MM.1S (cell line): ENCODE measurements around the gene TUBGCP2.

Experiments used
- DNase-seq: peaks from one replicate; pipeline ENCODE4 v3.0.0-alpha.2; 2015
- H2AFZ ChIP-seq: fragments of 300-600 bp; sonication (generic); 2 replicates; pipeline ENCODE4 v1.6.0; 2016; ENCODE audit warnings: antibody characterized with exemption, low read length
- H3F3A ChIP-seq: fragments of 300-600 bp; sonication (generic); 2 replicates; pipeline ENCODE4 v1.6.1; 2016; ENCODE audit warnings: mild to moderate bottlenecking, antibody characterized with exemption, low read length, moderate library complexity, mixed read lengths; ENCODE audit not compliant: insufficient read depth
- H3K27ac ChIP-seq: fragments of 300-600 bp; sonication (generic); 2 replicates; pipeline ENCODE4 v1.5.1; 2016; ENCODE audit warnings: mild to moderate bottlenecking, low read length
- H3K27me3 ChIP-seq: fragments of 300-600 bp; sonication (generic); replicated peaks from 2 replicates; pipeline ENCODE4 v1.6.0; 2016; ENCODE audit warnings: low read length; ENCODE audit not compliant: insufficient read depth
- H3K36me3 ChIP-seq: fragments of 300-600 bp; sonication (generic); replicated peaks from 2 replicates; pipeline ENCODE4 v1.6.1; 2016; ENCODE audit warnings: mild to moderate bottlenecking, low read length, mixed read lengths; ENCODE audit not compliant: insufficient read depth
- H3K4me1 ChIP-seq: fragments of 300-600 bp; sonication (generic); 2 replicates; pipeline ENCODE4 v1.6.1; 2016; ENCODE audit warnings: low read length, mixed read lengths
- H3K4me2 ChIP-seq: fragments of 300-600 bp; sonication (generic); 2 replicates; pipeline ENCODE4 v1.6.0; 2016; ENCODE audit warnings: low read depth, low read length
- H3K4me3 ChIP-seq: fragments of 300-600 bp; sonication (generic); 2 replicates; pipeline ENCODE4 v1.5.1; 2016; ENCODE audit warnings: low read length, mixed read lengths
- H3K79me2 ChIP-seq: fragments of 300-600 bp; sonication (generic); 2 replicates; pipeline ENCODE4 v1.6.1; 2016; ENCODE audit warnings: mixed run types, low read length, mixed read lengths
- H3K9ac ChIP-seq: fragments of 300-600 bp; sonication (generic); 2 replicates; pipeline ENCODE4 v1.6.1; 2016; ENCODE audit warnings: low read length, mixed read lengths
- H3K9me2 ChIP-seq: fragments of 300-600 bp; sonication (generic); replicated peaks from 2 replicates; pipeline ENCODE4 v1.6.1; 2016; ENCODE audit warnings: mild to moderate bottlenecking, low read length, mixed read lengths; ENCODE audit not compliant: insufficient read depth
- H3K9me3 ChIP-seq: fragments of 300-600 bp; sonication (generic); replicated peaks from 2 replicates; pipeline ENCODE4 v1.6.1; 2016; ENCODE audit warnings: mild to moderate bottlenecking, low read length, mixed read lengths; ENCODE audit not compliant: insufficient read depth
- H4K20me1 ChIP-seq: fragments of 300-600 bp; sonication (generic); 2 replicates; pipeline ENCODE4 v1.6.1; 2016; ENCODE audit warnings: mild to moderate bottlenecking, low read length, moderate library complexity, mixed read lengths; ENCODE audit not compliant: insufficient read depth
- EZH2 ChIP-seq: fragments of 300-600 bp; sonication (generic); optimal IDR thresholded peaks from 2 replicates; pipeline ENCODE3; 2017; ENCODE audit warnings: low read depth, mild to moderate bottlenecking, antibody characterized with exemption, low read length, mixed read lengths
- EZH2phosphoT487 ChIP-seq: fragments of 300-600 bp; sonication (generic); IDR thresholded peaks from 2 replicates; pipeline ENCODE4 v1.6.1; 2018; ENCODE audit warnings: antibody characterized with exemption, low read length
- TF ChIP-seq, protein P1 (sequence below): fragments of 300-600 bp; sonication (generic); IDR thresholded peaks from 2 replicates; pipeline ENCODE4 v1.5.1; 2016; ENCODE audit warnings: antibody characterized with exemption, low read length, mixed read lengths

TUBGCP2 gene

DNA sequence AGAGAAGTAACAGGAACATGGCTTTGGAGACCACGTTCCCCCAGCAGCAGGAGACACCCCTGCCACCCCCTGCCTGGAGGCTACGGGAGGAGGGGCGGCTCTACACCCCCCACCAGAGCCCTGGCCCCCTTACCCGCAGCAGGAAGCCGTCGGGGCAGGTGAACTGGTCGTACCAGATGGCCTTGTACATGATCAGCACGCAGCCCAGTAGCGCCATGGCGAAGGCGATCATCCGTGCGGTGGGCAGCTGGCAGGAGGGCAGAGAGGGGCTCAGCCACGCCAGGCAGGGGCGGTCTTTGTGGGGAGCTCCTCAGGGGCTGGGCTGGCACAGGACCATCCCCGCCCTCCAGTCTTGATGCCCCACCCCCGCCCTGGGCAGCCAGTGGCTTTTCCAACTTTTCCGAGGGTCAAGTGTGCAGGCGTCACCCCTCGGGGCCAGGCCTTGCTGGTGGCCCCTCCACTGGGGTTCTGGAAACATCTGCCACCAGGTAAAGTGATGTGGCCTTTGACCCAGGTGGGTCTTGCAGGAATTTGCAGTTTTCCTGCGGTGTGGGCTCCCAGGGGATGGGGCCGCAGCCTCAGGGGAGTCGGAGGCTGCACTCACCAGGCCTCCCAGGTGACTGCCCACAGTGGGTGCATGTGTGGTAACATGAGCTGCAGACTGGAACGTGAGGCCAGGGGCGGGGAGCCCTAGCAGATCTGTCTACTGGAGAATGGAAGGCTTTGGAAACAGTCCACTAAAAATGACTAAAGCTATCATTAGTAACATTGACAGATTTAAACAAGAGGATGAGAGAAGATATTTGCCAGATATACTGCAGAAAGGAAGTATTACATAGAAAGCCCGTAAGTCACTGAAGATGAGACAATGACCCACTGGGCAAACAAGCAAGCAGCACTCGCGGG lies 18.3 kb upstream of the TUBGCP2 start:
- Histone ChIP-seq H3K27ac (no peak overlapping the region), H3K9ac (no peak overlapping the region), H3K79me2 (no peaks in the 10 kb centered on the region), H3K36me3 (no peaks in the 10 kb centered on the region), H3F3A (no peaks in the 10 kb centered on the region), H4K20me1 (no peaks in the 10 kb centered on the region), H3K4me1 (no peaks in the 10 kb centered on the region), H3K4me3 (no peak overlapping the region), H3K27me3 (peaks cover 60% of the 10 kb centered on the region), H2AFZ (no peak overlapping the region), H3K9me2 (no peaks in the 10 kb centered on the region), H3K9me3 (no peaks in the 10 kb centered on the region), H3K4me2 (no peak overlapping the region)
- DNase-seq = no peak
- no peak for TF ChIP-seq EZH2phosphoT487
- TF ChIP-seq EZH2 = no peak
- TF ChIP-seq, protein P1, sequence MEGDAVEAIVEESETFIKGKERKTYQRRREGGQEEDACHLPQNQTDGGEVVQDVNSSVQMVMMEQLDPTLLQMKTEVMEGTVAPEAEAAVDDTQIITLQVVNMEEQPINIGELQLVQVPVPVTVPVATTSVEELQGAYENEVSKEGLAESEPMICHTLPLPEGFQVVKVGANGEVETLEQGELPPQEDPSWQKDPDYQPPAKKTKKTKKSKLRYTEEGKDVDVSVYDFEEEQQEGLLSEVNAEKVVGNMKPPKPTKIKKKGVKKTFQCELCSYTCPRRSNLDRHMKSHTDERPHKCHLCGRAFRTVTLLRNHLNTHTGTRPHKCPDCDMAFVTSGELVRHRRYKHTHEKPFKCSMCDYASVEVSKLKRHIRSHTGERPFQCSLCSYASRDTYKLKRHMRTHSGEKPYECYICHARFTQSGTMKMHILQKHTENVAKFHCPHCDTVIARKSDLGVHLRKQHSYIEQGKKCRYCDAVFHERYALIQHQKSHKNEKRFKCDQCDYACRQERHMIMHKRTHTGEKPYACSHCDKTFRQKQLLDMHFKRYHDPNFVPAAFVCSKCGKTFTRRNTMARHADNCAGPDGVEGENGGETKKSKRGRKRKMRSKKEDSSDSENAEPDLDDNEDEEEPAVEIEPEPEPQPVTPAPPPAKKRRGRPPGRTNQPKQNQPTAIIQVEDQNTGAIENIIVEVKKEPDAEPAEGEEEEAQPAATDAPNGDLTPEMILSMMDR = no peak

GRCh38 chr10:133326223-133326551 lies 17.5 kb upstream of the TUBGCP2 start:
- H3K36me3 ChIP-seq = no peaks in the 10 kb centered on the region
- H3K4me3 ChIP-seq = no peak overlapping the region
- H3K4me1 ChIP-seq = no peaks in the 10 kb centered on the region
- H3K9me2 ChIP-seq = no peaks in the 10 kb centered on the region
- H3K27me3 ChIP-seq = peaks cover 52% of the 10 kb centered on the region
- no peak overlapping the region for H2AFZ ChIP-seq
- H3K27ac ChIP-seq = no peak overlapping the region
- H3K4me2 ChIP-seq = no peak overlapping the region
- H4K20me1 ChIP-seq = no peaks in the 10 kb centered on the region
- no peaks in the 10 kb centered on the region for H3K79me2 ChIP-seq
- no peaks in the 10 kb centered on the region for H3K9me3 ChIP-seq
- DNase-seq = no peak
- no peak for TF ChIP-seq EZH2
- no peak for TF ChIP-seq EZH2phosphoT487
- TF ChIP-seq, protein P1 = no peak
- no peaks in the 10 kb centered on the region for H3F3A ChIP-seq
- H3K9ac ChIP-seq = no peak overlapping the region

GRCh38 chr10:133325440-133326222 lies 17.0 kb upstream of the TUBGCP2 start:
- Histone ChIP-seq H3K27ac (no peak overlapping the region), H2AFZ (no peak overlapping the region), H3K79me2 (no peaks in the 10 kb centered on the region), H3K36me3 (no peaks in the 10 kb centered on the region), H3K4me3 (no peak overlapping the region), H3K27me3 (peaks cover 46% of the 10 kb centered on the region), H3K9ac (no peak overlapping the region), H3K4me2 (peak overlapping the region; percentile 47; the same call in 1 of the 2 replicates), H3K4me1 (no peaks in the 10 kb centered on the region), H3F3A (no peaks in the 10 kb centered on the region), H3K9me2 (no peaks in the 10 kb centered on the region), H4K20me1 (no peaks in the 10 kb centered on the region), H3K9me3 (no peaks in the 10 kb centered on the region)
- DNase-seq = no peak
- TF ChIP-seq, protein P1 = no peak
- no peak for TF ChIP-seq EZH2phosphoT487
- no peak for TF ChIP-seq EZH2
